Putamen (tissue), 1 donor: ENCODE data around the gene DUOX2.

Experiments
- DNase-seq: peaks from one replicate; pipeline ENCODE4 v3.0.0-alpha.2; 2016; ENCODE audit warnings: low spot score

DUOX2 gene

DNA sequence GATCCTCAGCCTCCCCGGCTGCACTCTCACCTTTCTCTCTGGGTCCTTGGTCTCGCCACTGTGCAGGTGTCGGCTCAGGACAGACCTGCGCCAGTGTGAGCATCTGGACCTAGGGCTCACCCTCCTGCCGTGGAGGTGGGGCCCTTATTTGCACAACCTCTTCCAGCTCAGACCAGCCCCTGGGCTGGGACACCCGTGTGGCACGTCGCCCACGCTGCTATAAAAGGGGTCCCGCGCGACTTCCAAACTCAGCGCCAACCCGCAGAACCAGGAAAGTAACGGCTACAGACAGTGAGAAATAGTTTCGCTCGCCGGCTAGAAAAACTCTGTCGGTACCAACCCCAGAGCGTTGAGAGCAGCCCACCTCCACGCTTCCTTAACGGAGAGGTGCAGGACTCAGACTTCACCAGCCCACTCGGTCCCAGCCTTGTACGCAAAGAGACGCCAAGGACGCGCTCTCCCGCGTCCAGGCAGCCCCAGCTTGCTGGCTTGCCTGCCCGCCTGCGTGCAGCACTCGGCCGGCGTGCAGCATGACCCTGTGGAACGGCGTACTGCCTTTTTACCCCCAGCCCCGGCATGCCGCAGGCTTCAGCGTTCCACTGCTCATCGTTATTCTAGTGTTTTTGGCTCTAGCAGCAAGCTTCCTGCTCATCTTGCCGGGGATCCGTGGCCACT, at the start of gene DUOX2, which contains the start of gene DUOXA2:
Gene DUOX2, minus strand, starts transcription at position 97 of the 675 bp plus-strand sequence. CDS start 761 bp downstream, outside the sequence.
Gene DUOXA2, plus strand, starts transcription at position 251 of the 675 bp plus-strand sequence. Its CDS starts 280 bp downstream, at position 531.
- DNase-seq = no peak

DNA sequence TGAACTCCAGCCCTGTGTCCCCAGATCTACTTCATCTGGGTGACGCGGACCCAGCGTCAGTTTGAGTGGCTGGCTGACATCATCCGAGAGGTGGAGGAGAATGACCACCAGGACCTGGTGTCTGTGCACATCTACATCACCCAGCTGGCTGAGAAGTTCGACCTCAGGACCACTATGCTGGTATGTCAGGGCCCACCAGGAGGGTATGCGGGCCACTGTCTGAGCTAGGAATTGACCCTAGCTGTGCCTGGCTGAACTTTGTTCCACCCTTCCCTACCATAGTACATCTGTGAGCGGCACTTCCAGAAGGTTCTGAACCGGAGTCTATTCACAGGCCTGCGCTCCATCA, 49.5 kb upstream of the DUOX2 start:
- no peak for DNase-seq

DNA sequence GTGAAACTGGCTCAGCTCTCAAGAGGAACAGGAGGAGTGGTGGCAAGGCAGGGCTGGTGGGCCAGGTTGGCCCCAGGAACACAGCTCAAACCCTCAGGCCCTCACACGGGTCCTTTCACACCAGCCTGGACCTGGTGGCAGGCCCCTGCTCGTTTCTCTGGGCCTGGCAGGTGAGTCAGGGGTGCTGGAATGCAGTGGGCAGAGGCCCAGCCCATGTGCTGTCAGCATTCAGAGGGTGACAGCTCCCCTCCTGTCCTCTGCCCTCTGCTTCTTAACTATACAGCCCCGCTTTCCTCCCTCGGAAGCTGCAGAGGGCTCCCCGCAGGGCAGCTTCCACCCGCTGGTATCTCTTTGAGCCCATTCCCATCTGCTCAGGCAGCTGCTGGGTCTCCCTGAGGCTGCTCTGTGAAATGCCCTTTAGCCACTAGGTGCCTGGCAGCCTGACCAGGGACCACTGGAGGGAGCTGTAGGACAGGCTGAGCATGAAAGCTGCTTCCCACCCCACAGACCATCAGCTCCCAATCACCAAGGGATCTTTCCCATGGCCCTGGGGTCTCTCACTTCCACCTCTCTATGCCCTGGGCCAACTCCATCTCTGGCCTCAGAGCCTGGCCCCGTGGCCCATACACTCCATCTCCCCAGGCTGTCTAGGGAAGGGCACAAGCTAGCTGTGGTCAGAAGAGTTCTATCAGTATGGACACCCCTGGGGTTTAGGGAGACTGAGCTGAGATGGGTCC, 49.0 kb upstream of the DUOX2 start:
- DNase-seq = peak; percentile 82

- DNase-seq = no peak
These were observed 47.7 kb upstream of the DUOX2 start for GRCh38 chr15:45161666-45162065.

GRCh38 chr15:45157974-45158373, 44.0 kb upstream of the DUOX2 start:
- DNase-seq = peak; percentile 86

DNA sequence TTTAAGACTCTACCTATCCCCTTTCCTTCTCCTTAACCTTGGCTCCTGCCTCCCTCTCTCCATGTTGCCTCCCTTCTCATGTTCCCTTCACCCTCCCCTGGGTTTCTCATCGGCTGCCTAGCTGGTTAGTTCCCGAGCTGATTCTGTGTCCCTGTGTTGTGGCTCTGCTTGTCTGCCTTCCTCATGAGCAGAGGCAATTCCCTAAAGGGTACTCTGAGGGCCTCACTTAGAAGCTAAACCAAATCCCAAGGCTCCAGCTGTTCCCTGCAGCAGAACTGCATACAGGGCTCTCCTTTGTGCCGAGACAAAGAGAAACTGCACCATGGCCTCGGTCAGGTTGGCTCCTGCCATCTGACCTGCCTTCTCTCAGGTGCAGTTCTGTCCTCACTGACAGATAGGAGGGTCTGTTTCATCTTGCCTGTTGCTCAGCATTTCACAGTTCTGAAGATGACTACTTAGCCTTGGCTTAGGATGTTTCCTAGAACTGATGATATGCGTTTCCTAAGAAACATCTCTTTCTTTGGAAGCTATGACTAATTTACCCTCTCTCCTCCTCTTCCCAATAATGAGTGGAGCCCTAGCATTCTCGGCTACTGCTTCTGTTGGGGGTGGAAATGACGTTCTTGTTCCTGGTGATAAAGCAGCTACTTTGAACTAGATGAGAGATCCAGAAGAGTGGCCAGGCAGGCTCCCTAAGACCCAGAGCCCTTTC, 42.9 kb upstream of the DUOX2 start:
- peak; percentile 63 for DNase-seq

DNA sequence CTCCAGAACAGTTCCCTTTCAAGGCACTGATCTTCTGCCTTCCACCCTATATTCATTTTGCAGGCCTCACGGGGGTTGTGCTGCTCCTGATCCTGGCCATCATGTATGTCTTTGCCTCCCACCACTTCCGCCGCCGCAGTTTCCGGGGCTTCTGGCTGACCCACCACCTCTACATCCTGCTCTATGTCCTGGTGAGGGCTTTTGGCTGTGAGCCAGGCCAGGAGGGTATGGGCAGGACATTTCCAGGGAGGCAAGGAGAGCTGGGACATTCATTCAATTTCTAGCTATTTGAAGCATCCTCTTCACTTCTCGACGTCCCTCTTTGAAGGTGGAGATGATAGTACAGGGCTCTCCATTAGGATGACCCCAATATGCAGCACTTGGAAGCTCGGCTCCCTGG, 41.8 kb upstream of the DUOX2 start:
- DNase-seq = no peak

DNA sequence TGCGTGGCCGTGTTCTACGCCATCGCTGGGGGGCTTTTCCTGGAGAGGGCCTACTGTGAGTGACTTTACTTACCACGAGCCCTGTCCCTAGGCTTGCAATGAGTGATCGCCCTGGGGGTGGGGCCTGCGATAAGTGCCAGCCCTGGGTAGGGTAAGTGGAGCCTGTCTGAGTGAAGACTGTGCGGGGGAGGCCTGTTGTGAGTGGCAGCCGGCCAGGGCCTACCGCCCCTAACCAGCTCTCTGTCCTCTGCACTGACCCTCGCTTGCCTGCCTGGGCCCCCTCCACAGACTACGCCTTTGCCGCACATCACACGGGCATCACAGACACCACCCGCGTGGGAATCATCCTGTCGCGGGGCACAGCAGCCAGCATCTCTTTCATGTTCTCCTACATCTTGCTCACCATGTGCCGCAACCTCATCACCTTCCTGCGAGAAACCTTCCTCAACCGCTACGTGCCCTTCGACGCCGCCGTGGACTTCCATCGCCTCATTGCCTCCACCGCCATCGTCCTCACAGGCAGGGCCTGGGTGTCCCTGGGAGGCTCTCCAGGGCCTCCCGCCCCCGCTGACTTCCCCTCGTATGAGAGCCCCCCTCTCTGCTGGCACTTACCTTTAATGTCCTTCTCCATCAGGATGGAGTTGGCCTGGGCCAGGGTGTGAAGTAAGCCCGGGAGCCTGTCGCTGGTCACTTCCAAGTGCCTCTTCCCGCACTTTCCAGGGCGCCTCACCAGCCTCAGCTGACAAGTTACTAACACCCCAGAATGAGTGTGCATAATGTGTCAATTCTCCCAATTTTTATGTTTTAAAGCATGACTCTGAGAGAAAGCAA, 38.2 kb upstream of the DUOX2 start:
- DNase-seq = no peak

DNA sequence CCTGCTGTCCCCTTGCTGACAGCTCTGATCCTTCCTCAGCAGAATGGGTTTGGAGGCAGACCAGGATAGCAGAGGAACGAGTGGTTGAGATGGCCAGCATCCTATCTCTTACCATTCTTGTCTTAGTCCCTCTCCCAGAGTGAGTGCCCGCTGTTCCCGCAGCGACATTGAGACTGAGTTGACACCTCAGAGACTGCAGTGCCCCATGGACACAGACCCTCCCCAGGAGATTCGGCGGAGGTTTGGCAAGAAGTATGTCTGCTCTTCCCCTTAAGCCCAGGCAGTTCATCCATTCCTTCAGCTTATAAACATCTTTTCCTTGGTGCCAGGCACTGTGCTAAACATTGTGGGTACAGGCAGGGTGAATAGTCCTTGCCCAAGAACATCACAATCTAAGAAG, 37.0 kb upstream of the DUOX2 start:
- DNase-seq = no peak

DNA sequence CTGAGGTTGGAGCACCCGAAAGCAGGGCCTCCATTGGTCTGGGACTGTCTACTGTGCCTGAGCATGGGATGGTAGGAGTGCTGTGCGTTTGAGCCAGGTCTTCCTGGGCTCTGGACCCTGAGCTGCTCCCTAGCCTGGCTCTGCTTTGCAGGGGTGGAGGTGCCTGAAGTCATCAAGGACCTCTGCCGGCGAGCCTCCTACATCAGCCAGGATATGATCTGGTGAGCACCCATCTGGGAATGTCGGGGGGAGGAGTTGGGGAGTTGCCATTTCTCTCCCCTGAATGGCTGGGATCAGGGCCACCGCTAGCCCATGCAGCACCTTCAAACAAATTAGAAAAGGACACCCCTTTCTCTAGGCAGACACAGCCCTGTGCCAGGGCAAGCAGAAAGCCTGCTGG, 36.5 kb upstream of the DUOX2 start:
- no peak for DNase-seq

GRCh38 chr15:45149060-45149459, 35.1 kb upstream of the DUOX2 start:
- no peak for DNase-seq

GRCh38 chr15:45148076-45149059, 34.4 kb upstream of the DUOX2 start:
- no peak for DNase-seq

- DNase-seq = no peak
These were observed 33.6 kb upstream of the DUOX2 start for GRCh38 chr15:45147606-45148005.

GRCh38 chr15:45146405-45146804, 32.4 kb upstream of the DUOX2 start:
- no peak for DNase-seq

- no peak for DNase-seq
These were observed 30.8 kb upstream of the DUOX2 start for GRCh38 chr15:45144775-45145174.

- no peak for DNase-seq
These were observed 30.0 kb upstream of the DUOX2 start for GRCh38 chr15:45143946-45144345.

DNA sequence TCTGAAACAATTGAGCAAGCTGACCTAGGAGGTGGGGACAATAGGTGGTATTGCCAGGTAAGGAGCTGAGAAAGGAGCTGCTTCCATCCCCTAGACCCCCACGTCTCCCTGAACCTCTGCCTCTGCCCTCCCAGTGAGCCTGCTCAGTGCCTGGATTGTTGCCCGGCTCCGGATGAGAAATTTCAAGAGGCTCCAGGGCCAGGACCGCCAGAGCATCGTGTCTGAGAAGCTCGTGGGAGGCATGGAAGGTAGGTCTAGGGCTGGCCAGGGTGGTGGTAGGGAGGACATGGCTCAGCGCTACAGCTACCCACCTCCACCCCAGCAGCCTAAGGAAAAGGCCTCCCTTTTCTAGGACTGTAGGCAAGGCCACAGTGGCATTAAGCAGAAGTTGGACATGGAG, 29.1 kb upstream of the DUOX2 start:
- no peak for DNase-seq

- DNase-seq = no peak
These were observed 27.4 kb upstream of the DUOX2 start for GRCh38 chr15:45141386-45141785.

DNA sequence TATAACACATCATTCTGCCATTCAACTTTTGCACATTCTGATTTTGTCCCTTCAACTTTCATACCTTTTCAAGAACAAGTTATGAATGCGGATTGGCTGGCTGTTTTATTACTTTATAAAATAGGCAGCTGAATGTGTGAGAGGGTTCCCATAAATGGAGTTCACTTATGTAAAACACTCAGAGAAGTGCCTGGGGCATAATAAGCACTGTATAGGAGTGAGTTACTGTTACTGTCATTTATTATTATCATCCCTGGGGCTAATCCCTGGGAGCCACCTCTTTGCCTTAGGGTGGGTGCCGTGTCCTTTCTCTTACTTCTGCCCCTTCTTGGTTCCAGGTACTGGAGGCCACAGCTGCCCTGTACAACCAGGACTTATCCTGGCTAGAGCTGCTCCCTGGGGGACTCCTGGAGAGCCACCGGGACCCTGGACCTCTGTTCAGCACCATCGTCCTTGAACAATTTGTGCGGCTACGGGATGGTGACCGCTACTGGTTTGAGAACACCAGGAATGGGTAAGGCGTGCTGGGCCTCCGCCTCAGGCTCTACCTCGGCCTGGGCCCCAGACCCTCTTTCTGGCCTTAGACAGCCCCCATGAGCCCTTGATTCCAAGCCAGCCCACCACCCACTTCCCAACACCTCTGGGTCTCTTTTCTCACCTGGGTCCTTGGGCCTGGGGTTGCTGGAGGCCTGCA, 26.7 kb upstream of the DUOX2 start:
- no peak for DNase-seq

DNA sequence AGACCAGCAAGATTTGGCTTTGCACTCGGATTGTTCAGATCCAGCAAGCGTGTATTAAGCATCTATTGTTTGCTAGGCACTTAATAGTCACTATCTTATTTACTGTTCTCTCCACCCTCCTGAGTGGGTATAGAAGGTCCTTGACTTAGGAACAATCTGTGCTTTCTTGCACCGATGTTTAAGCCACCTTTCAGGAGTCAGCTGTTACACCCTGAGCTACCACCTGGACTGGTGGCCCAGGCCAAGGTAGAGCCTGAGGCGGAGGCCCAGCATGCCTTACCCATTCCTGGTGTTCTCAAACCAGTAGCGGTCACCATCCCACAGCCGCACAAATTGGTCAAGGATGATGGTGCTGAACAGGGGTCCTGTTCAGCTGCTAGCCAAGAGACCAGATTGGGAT, 25.8 kb upstream of the DUOX2 start:
- DNase-seq = no peak
